Neural crest cell (in vitro differentiated cells): Measurements from ENCODE around the gene ACTRT2. TPM values are rescaled to one million over a fixed set of nuclear protein-coding genes. Genes with fewer than 3 reads are reported as not detected.

ENCODE experiments used
- DNase-seq: peaks from one replicate; pipeline ENCODE4 v3.0.0; 2021; ENCODE audit warnings: low read depth, mixed read lengths, low spot score
- H3K27ac Mint-ChIP-seq: one replicate; pipeline ENCODE4 v1.8.0; 2021; ENCODE audit warnings: mild to moderate bottlenecking, mixed read lengths; ENCODE audit not compliant: unreplicated experiment
- H3K27me3 Mint-ChIP-seq: 2 replicates; pipeline ENCODE4 v1.8.0; 2021; ENCODE audit warnings: low read depth, mild to moderate bottlenecking, mixed read lengths
- H3K36me3 Mint-ChIP-seq: 2 replicates; pipeline ENCODE4 v1.8.0; 2021; ENCODE audit warnings: low read depth, mild to moderate bottlenecking, mixed read lengths
- H3K4me1 Mint-ChIP-seq: 2 replicates; pipeline ENCODE4 v1.8.0; 2021; ENCODE audit warnings: mixed read lengths
- H3K4me3 Mint-ChIP-seq: one replicate; pipeline ENCODE4 v1.8.0; 2021; ENCODE audit warnings: mild to moderate bottlenecking, mixed read lengths
- H3K9me3 Mint-ChIP-seq: 2 replicates; pipeline ENCODE4 v1.8.0; 2021; ENCODE audit warnings: mixed read lengths
- CTCF ChIP-seq: fragments of 200-600 bp; sonication (generic); conservative IDR thresholded peaks from 2 replicates; pipeline ENCODE4 v1.5.0; 2021; ENCODE audit warnings: antibody characterized with exemption, mild to moderate bottlenecking
- long read RNA-seq: library from polyadenylated mRNA; unstranded; transcript quantifications from one replicate; pipeline ENCODE4 v2.0.0, GENCODE V29; 2020
- total RNA-seq: library from RNA; stranded (reverse); gene quantifications from 2 replicates; pipeline ENCODE4 v1.2.1, GENCODE V29; 2021

ACTRT2 gene
- total RNA-seq: not detected in 2 replicates
- long read RNA-seq: 0 reads

- H3K9me3 Mint-ChIP-seq: peaks cover 6% of the 10 kb centered on the region
- H3K36me3 Mint-ChIP-seq: no peaks in the 10 kb centered on the region
- no peak for DNase-seq
- H3K27me3 Mint-ChIP-seq: peaks cover 3% of the 10 kb centered on the region
- no peak within 1 kb of the TSS for H3K4me3 Mint-ChIP-seq
- H3K4me1 Mint-ChIP-seq: no peaks in the 10 kb centered on the region
- H3K27ac Mint-ChIP-seq: no peak within 1 kb of the TSS
- no peak for TF ChIP-seq CTCF
Measured at GRCh38 chr1:3021233-3021671, at the start of gene ACTRT2. TSS of gene ACTRT2 (plus strand) at chr1:3021467. CDS start at chr1:3021687, 220 bp downstream.

GRCh38 chr1:2971609-2972008 lies 49.7 kb upstream of the ACTRT2 start:
- Mint-ChIP-seq H3K4me1 (no peaks in the 10 kb centered on the region), H3K27ac (no peak overlapping the region), H3K27me3 (no peaks in the 10 kb centered on the region), H3K36me3 (no peaks in the 10 kb centered on the region), H3K9me3 (no peaks in the 10 kb centered on the region), H3K4me3 (no peak overlapping the region)
- TF ChIP-seq CTCF: no peak
- DNase-seq: no peak

- no peaks in the 10 kb centered on the region for H3K27me3 Mint-ChIP-seq
- no peak overlapping the region for H3K27ac Mint-ChIP-seq
- TF ChIP-seq CTCF: no peak
- H3K36me3 Mint-ChIP-seq: no peaks in the 10 kb centered on the region
- H3K4me3 Mint-ChIP-seq: no peak overlapping the region
- no peaks in the 10 kb centered on the region for H3K9me3 Mint-ChIP-seq
- H3K4me1 Mint-ChIP-seq: no peaks in the 10 kb centered on the region
- no peak for DNase-seq
Measured at GRCh38 chr1:2972011-2972878, 49.0 kb upstream of the ACTRT2 start.

GRCh38 chr1:2972879-2973575 lies 48.2 kb upstream of the ACTRT2 start:
- Mint-ChIP-seq H3K27me3 (no peaks in the 10 kb centered on the region), H3K4me1 (no peaks in the 10 kb centered on the region), H3K27ac (no peak overlapping the region), H3K9me3 (no peaks in the 10 kb centered on the region), H3K4me3 (no peak overlapping the region), H3K36me3 (no peaks in the 10 kb centered on the region)
- no peak for DNase-seq
- no peak for TF ChIP-seq CTCF

GRCh38 chr1:2973601-2974593 lies 47.4 kb upstream of the ACTRT2 start:
- DNase-seq: no peak
- Mint-ChIP-seq H3K36me3 (no peaks in the 10 kb centered on the region), H3K27me3 (no peaks in the 10 kb centered on the region), H3K9me3 (no peaks in the 10 kb centered on the region), H3K4me1 (no peaks in the 10 kb centered on the region), H3K27ac (no peak overlapping the region), H3K4me3 (no peak overlapping the region)
- no peak for TF ChIP-seq CTCF
